Right atrium auricular region (tissue), 2 donors: ENCODE data around the gene CMTM6. TPM values are rescaled to one million over a fixed set of nuclear protein-coding genes. Genes with fewer than 3 reads are reported as not detected.

ENCODE experiments used
- DNase-seq: peaks from one replicate; pipeline ENCODE4 v3.0.0-alpha.2; 2019; ENCODE audit warnings: low spot score
- H3K27ac ChIP-seq, 2 donors: fragments of 200-600 bp; sonication (generic); 1 replicate in 1 of 2; 2 replicates in 1 of 2; pipeline ENCODE4 v1.5.1; 2016 to 2019
- H3K27me3 ChIP-seq, 2 donors: fragments of 200-600 bp; sonication (generic); one replicate each; pipeline versions ENCODE4 v1.5.1 to v1.6.0; 2017 to 2019
- H3K36me3 ChIP-seq: fragments of 200-600 bp; sonication (generic); one replicate; pipeline ENCODE4 v1.5.1; 2016
- H3K4me1 ChIP-seq, 2 donors: fragments of 200-600 bp; sonication (generic); one replicate each; pipeline versions ENCODE4 v1.5.1 to v1.6.0; 2017 to 2019
- H3K4me3 ChIP-seq, 2 donors: fragments of 200-600 bp; sonication (generic); 1 replicate in 1 of 2; 2 replicates in 1 of 2; pipeline ENCODE4 v1.5.1; 2017 to 2019; ENCODE audit warnings: mild to moderate bottlenecking in 1 of 2, moderate library complexity in 1 of 2
- H3K9me3 ChIP-seq, 2 donors: fragments of 200-600 bp; sonication (generic); one replicate each; pipeline ENCODE4 v1.5.1; 2019
- microRNA-seq, 2 donors: library from miRNA; unstranded; fragments of <30 nt; microRNA quantifications; one replicate each; pipeline ENCODE4, GENCODE V29; 2016 to 2017; ENCODE audit warnings: borderline number of aligned reads in 2 of 2, borderline replicate concordance in 1 of 2
- total RNA-seq, 2 donors: library from RNA; depleted of rRNA; stranded (reverse); fragments of >200 nt; gene quantifications; one replicate each; pipeline ENCODE4 v1.1.0, GENCODE V29; 2016
- TF ChIP-seq, protein P1 (sequence below), 2 donors: fragments of 200-600 bp; sonication (generic); IDR thresholded peaks; one replicate each; pipeline ENCODE4 v1.5.1; 2019; ENCODE audit warnings: antibody characterized with exemption in 2 of 2

The CMTM6 gene
- total RNA-seq, 2 donors from 2014 or later: 16.6 to 25.9 TPM

DNA sequence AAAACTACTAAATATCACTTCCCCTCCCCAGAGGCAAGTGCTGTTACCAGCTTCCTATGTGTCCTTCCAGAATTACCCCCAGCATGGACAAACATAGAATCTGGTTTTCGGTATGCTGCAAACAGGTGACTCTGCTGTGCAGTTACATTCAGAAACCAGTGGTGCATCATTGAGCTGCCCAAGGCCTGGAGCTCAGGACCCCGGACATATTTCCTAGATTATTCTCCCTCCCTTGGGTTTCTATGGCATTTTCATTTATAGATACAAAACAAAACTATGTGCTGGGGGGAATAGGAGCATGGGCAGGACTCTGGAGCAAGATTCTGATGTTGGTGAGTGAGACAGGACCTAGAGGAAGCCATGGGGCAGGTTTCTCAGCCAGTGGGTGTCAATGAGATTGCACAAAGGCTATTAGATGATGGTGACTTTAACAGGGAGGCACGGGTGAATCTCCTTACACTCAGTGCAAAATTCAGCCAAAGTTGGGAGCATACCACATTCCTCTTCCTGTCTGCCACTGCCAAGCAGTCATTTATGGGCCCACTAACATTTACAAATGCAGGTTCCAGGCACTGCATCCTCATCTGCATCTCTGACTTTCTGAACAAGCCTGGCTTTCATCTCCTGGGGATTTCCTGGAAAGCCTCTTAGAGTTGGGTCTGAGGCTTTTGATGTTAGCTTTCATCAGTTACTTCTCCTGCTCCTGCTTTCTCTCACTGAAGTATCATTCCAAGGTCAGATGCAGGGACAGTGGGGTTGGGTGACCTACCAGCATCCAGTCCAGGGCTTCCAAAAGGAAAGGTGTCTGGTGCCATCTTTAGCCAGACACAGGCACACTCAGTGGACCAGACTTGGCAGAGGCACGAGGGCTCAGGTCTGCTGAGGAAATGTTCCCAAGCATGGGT is 66.5 kb downstream of the CMTM6 start:
- H3K27me3 ChIP-seq: no peaks in the 10 kb centered on the region
- no peaks in the 10 kb centered on the region for H3K36me3 ChIP-seq
- H3K4me1 ChIP-seq: peaks cover 0 to 19% of the 10 kb centered on the region in 2 donors
- peak; percentile 32 for DNase-seq
- TF ChIP-seq, protein P1, sequence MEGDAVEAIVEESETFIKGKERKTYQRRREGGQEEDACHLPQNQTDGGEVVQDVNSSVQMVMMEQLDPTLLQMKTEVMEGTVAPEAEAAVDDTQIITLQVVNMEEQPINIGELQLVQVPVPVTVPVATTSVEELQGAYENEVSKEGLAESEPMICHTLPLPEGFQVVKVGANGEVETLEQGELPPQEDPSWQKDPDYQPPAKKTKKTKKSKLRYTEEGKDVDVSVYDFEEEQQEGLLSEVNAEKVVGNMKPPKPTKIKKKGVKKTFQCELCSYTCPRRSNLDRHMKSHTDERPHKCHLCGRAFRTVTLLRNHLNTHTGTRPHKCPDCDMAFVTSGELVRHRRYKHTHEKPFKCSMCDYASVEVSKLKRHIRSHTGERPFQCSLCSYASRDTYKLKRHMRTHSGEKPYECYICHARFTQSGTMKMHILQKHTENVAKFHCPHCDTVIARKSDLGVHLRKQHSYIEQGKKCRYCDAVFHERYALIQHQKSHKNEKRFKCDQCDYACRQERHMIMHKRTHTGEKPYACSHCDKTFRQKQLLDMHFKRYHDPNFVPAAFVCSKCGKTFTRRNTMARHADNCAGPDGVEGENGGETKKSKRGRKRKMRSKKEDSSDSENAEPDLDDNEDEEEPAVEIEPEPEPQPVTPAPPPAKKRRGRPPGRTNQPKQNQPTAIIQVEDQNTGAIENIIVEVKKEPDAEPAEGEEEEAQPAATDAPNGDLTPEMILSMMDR (IDR thresholded peaks at IDR 0.05): no peak
- H3K27ac ChIP-seq: no peak overlapping the region
- H3K4me3 ChIP-seq: no peak overlapping the region
- no peaks in the 10 kb centered on the region for H3K9me3 ChIP-seq

DNA sequence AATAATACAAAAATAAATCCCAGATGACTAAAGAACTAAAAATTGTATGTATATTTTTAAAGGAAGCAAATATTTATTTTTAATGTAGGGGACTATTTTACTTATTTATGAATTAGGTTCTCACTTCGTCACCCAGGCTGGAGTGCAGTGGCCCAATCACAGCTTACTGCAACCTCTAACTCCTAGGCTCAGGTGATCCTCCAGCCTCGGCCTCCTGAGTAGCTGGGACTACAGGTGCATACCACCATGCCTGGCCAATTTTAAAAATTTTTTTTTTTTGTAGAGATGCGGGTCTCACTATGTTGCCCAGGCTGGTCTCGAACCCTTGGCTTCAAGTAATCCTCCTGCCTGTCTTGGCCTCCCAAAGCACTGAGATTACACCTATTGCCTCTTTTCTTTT is 68.4 kb downstream of the CMTM6 start:
- Histone ChIP-seq H3K27ac (no peak overlapping the region), H3K27me3 (no peaks in the 10 kb centered on the region), H3K4me1 (peaks cover 0 to 19% of the 10 kb centered on the region in 2 donors), H3K9me3 (no peaks in the 10 kb centered on the region), H3K4me3 (no peak overlapping the region), H3K36me3 (no peaks in the 10 kb centered on the region)
- TF ChIP-seq, protein P1 (IDR thresholded peaks at IDR 0.05): no peak
- DNase-seq: peak; percentile 54

DNA sequence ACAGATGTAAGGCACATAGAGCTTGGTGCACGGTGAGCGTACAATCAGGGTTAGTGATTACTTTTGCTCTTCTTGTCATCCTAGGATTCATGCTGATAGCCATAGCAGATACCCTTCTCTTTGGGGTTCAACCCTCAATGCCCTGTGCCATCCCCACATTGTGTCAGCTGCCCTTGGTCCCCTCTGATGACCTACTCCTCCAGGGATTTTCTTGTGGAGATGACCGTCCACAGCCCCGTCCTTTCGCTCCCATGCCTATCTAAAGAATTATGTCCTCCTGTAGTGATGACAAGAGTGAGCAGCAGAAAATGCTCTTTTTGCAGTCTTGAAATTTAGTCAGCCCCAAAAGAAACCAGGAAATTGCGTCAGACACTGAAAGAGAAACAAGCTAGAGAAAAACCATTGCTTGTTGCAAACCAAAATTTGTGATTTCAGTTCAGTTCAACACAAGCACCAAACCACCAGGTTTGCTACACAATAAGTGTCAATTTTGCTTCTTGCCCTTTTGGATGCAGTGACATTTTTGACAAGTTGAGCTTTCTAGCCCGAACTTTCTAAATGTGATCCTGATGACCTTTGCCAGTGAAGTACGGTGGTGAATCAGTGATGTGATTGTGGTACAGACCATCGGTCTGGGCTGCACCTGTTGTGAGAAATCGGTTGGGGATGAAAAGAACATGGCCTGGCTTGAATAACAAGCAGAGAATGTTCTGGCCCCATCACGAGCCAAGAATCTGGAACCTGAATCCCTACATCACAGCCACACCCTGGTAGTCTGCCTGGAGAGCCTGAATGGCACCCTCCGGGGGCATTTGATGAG is 69.7 kb downstream of the CMTM6 start:
- Histone ChIP-seq H3K9me3 (no peaks in the 10 kb centered on the region), H3K4me1 (peaks cover 0 to 8% of the 10 kb centered on the region in 2 donors), H3K4me3 (no peak overlapping the region), H3K36me3 (no peaks in the 10 kb centered on the region), H3K27me3 (no peaks in the 10 kb centered on the region), H3K27ac (no peak overlapping the region)
- TF ChIP-seq, protein P1 (IDR thresholded peaks at IDR 0.05): no peak
- DNase-seq: peak; percentile 44

DNA sequence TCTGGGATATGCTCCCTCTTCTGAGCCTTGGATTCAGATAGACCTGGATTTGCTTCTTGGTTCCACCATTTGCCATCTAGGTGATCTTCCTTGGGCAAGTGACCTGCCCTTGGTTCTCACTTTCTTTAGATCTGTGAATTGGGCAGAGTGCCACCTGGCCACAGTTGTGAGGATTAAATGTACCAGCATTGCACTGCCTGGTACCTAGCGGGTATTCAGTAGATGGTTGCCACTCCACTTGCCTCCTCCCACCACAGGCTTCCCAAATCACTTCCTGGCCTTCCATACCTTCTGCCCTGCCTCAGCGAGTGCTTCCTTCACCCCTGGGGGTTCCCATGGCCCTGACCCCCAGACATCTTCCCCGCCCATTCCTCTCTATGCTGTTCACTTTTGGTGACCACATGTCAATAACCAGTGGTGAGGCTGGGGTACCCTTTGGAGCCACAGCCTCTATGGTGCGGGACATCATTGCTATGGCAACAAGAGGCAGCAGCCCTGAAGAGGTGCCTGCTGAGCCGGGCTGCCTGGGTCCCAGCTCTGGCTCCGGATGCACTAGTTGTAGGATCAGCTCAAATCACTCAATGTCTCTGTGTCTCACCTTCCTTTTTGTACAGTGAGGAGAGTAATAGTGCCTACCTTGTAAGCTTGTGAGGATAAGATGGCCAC is 70.5 kb downstream of the CMTM6 start:
- Histone ChIP-seq H3K4me1 (peaks cover 0 to 8% of the 10 kb centered on the region in 2 donors), H3K36me3 (no peaks in the 10 kb centered on the region), H3K9me3 (no peaks in the 10 kb centered on the region), H3K27ac (no peak overlapping the region), H3K27me3 (no peaks in the 10 kb centered on the region), H3K4me3 (no peak overlapping the region)
- TF ChIP-seq, protein P1 (IDR thresholded peaks at IDR 0.05): no peak
- peak; percentile 7 for DNase-seq

DNA sequence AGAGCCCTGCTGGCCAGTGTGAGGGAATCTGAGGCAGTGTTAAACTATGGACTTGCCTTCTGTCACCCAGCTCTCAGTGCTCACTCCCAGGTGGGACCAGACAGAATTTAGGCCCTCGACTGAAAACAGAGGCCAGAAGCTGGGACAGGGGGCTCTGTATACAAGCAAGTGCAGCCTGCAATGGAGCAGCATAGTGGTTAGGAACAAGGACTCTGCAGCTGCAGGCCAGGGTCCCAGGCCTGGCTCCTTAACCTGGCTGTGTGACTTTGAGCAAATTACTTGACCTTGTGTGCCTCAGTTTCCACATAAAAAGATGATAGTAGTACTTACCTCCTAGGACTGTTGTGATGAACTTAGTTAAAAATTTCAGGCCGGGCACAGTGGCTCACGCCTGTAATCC is 71.2 kb downstream of the CMTM6 start:
- Histone ChIP-seq H3K27me3 (no peaks in the 10 kb centered on the region), H3K4me3 (no peak overlapping the region), H3K9me3 (no peaks in the 10 kb centered on the region), H3K4me1 (peaks cover 0 to 8% of the 10 kb centered on the region in 2 donors), H3K36me3 (no peaks in the 10 kb centered on the region), H3K27ac (no peak overlapping the region)
- peak; percentile 44 for DNase-seq
- TF ChIP-seq, protein P1 (IDR thresholded peaks at IDR 0.05): no peak

Small RNAs within 50 kb of the gene (microRNA-seq; reads per million reads assigned to microRNA genes)
- 0 to 0.71 reads per million in 2 donors for gene MIR548AY

Other genes starting within 250 kb of the CMTM6 start
- gene CMTM7, start 111.0 kb downstream of the CMTM6 start, total RNA-seq: 10 to 100 TPM in 1 of 2 donors, 1 to 10 TPM in 1; 8.2 to 10.5 TPM
- gene DYNC1LI1, start 68.0 kb upstream of the CMTM6 start, total RNA-seq: 10 to 100 TPM; 36.6 to 39.7 TPM
- gene CNOT10, start 182.3 kb upstream of the CMTM6 start, total RNA-seq: 10 to 100 TPM; 11.2 to 13.8 TPM